ENCODE data around the gene TMPRSS9.

TMPRSS9 gene

DNA sequence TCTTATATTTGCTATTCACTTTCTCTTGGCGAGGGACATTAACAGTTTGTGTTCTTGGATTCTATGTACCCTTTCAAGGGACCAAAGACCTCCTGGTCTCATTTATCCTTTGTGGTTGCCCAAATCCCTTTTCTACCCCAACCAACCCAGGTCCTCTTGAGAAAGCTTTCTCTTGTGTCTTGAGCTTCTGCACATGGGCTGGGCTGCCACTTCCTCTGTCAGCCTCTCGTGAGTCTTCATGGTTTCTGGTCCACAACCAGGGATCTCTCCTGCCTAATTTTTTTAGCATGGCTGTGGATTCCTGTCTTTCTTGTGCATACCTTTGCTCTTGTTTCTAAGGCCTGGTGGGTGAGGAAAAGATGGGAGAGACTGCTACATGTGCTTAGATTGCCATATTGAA lies 52.4 kb downstream of the TMPRSS9 start (continued):
- TF ChIP-seq, protein P1, sequence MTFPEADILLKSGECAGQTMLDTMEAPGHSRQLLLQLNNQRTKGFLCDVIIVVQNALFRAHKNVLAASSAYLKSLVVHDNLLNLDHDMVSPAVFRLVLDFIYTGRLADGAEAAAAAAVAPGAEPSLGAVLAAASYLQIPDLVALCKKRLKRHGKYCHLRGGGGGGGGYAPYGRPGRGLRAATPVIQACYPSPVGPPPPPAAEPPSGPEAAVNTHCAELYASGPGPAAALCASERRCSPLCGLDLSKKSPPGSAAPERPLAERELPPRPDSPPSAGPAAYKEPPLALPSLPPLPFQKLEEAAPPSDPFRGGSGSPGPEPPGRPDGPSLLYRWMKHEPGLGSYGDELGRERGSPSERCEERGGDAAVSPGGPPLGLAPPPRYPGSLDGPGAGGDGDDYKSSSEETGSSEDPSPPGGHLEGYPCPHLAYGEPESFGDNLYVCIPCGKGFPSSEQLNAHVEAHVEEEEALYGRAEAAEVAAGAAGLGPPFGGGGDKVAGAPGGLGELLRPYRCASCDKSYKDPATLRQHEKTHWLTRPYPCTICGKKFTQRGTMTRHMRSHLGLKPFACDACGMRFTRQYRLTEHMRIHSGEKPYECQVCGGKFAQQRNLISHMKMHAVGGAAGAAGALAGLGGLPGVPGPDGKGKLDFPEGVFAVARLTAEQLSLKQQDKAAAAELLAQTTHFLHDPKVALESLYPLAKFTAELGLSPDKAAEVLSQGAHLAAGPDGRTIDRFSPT (tag by site-specific recombination; IDR thresholded peaks at IDR 0.05): no peak
- TF ChIP-seq, protein P2, sequence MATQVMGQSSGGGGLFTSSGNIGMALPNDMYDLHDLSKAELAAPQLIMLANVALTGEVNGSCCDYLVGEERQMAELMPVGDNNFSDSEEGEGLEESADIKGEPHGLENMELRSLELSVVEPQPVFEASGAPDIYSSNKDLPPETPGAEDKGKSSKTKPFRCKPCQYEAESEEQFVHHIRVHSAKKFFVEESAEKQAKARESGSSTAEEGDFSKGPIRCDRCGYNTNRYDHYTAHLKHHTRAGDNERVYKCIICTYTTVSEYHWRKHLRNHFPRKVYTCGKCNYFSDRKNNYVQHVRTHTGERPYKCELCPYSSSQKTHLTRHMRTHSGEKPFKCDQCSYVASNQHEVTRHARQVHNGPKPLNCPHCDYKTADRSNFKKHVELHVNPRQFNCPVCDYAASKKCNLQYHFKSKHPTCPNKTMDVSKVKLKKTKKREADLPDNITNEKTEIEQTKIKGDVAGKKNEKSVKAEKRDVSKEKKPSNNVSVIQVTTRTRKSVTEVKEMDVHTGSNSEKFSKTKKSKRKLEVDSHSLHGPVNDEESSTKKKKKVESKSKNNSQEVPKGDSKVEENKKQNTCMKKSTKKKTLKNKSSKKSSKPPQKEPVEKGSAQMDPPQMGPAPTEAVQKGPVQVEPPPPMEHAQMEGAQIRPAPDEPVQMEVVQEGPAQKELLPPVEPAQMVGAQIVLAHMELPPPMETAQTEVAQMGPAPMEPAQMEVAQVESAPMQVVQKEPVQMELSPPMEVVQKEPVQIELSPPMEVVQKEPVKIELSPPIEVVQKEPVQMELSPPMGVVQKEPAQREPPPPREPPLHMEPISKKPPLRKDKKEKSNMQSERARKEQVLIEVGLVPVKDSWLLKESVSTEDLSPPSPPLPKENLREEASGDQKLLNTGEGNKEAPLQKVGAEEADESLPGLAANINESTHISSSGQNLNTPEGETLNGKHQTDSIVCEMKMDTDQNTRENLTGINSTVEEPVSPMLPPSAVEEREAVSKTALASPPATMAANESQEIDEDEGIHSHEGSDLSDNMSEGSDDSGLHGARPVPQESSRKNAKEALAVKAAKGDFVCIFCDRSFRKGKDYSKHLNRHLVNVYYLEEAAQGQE (tag by site-specific recombination; IDR thresholded peaks at IDR 0.05): no peak
- TF ChIP-seq, protein P3, sequence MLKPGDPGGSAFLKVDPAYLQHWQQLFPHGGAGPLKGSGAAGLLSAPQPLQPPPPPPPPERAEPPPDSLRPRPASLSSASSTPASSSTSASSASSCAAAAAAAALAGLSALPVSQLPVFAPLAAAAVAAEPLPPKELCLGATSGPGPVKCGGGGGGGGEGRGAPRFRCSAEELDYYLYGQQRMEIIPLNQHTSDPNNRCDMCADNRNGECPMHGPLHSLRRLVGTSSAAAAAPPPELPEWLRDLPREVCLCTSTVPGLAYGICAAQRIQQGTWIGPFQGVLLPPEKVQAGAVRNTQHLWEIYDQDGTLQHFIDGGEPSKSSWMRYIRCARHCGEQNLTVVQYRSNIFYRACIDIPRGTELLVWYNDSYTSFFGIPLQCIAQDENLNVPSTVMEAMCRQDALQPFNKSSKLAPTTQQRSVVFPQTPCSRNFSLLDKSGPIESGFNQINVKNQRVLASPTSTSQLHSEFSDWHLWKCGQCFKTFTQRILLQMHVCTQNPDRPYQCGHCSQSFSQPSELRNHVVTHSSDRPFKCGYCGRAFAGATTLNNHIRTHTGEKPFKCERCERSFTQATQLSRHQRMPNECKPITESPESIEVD (tag by site-specific recombination; IDR thresholded peaks at IDR 0.05): no peak

DNA sequence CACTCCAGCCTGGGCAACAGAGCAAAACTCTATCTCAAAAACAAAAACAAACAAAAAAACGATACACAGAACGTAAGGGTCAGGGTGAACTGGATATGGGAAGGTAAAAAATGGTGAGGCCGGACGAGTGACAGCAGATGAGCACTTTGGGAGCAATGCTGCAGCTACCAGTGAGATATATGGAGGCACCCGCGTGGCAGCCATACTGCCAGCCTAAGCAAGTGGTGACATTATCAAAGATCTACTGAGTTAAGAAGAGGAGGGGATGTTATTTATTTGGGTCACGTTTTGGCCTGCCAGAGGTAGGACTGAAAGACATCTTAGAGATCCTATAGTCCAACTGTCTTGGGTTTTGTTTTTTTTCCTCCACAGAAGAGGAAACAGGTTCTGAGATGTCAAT lies 53.1 kb downstream of the TMPRSS9 start:
- ChIA-PET POLR2A (interaction anchor here (1.6 to 1.7 kb wide), 3 partner anchors 9 to 28 kb away, joined by 3 to 7 read pairs (median 4); partner anchors contain the start of gene TIMM13), CTCF (no interaction called here)
- no peaks in the 10 kb centered on the region for H3K9me3 ChIP-seq (ENCODE audit: control insufficient read depth, insufficient read depth, low read depth, low read length)
- no peaks in the 10 kb centered on the region for H3K4me1 ChIP-seq (ENCODE audit: control insufficient read depth, insufficient read depth, low read length)
- no peak overlapping the region for H3K4me3 ChIP-seq (ENCODE audit: low read depth, low read length)
- no peak overlapping the region for H3K27ac ChIP-seq (ENCODE audit: extremely low read depth, low read depth, low read length)
- peaks cover 0 to 11% of the 10 kb centered on the region in 2 experiments; a peak in 2 of 3 replicates for H3K36me3 ChIP-seq (ENCODE audit: control insufficient read depth in 2 of 2, insufficient read depth in 1 of 2, low read length in 2 of 2)
- TF ChIP-seq, protein P4, sequence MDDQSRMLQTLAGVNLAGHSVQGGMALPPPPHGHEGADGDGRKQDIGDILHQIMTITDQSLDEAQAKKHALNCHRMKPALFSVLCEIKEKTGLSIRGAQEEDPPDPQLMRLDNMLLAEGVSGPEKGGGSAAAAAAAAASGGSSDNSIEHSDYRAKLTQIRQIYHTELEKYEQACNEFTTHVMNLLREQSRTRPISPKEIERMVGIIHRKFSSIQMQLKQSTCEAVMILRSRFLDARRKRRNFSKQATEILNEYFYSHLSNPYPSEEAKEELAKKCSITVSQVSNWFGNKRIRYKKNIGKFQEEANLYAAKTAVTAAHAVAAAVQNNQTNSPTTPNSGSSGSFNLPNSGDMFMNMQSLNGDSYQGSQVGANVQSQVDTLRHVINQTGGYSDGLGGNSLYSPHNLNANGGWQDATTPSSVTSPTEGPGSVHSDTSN (CRISPR knock-in tag; IDR thresholded peaks at IDR 0.05): no peak
- TF ChIP-seq ZNF24 (tag by site-specific recombination; IDR thresholded peaks at IDR 0.05): no peak
- no peak for TF ChIP-seq ZNF776 (tag by site-specific recombination; IDR thresholded peaks at IDR 0.05; ENCODE audit: borderline replicate concordance)
- TF ChIP-seq SP2 (tag by site-specific recombination; IDR thresholded peaks at IDR 0.05): no peak
- TF ChIP-seq ZFHX2 (tag by site-specific recombination; conservative IDR thresholded peaks at IDR 0.05): no peak
- TF ChIP-seq, protein P5, sequence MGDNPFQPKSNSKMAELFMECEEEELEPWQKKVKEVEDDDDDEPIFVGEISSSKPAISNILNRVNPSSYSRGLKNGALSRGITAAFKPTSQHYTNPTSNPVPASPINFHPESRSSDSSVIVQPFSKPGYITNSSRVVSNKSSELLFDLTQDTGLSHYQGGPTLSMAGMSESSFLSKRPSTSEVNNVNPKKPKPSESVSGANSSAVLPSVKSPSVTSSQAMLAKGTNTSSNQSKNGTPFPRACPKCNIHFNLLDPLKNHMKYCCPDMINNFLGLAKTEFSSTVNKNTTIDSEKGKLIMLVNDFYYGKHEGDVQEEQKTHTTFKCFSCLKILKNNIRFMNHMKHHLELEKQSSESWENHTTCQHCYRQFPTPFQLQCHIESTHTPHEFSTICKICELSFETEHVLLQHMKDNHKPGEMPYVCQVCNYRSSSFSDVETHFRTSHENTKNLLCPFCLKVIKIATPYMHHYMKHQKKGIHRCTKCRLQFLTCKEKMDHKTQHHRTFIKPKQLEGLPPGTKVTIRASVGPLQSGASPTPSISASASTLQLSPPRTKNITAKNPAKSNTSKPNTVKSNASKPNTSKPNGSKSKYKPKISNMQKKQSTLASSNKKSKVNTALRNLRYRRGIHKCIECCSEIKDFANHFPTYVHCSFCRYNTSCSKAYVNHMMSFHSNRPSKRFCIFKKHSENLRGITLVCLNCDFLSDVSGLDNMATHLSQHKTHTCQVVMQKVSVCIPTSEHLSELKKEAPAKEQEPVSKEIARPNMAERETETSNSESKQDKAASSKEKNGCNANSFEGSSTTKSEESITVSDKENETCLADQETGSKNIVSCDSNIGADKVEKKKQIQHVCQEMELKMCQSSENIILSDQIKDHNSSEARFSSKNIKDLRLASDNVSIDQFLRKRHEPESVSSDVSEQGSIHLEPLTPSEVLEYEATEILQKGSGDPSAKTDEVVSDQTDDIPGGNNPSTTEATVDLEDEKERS (tag by site-specific recombination; IDR thresholded peaks at IDR 0.05): peak; percentile 94
- TF ChIP-seq ZFP69B (tag by site-specific recombination; IDR thresholded peaks at IDR 0.05): no peak
- TF ChIP-seq, protein P6, sequence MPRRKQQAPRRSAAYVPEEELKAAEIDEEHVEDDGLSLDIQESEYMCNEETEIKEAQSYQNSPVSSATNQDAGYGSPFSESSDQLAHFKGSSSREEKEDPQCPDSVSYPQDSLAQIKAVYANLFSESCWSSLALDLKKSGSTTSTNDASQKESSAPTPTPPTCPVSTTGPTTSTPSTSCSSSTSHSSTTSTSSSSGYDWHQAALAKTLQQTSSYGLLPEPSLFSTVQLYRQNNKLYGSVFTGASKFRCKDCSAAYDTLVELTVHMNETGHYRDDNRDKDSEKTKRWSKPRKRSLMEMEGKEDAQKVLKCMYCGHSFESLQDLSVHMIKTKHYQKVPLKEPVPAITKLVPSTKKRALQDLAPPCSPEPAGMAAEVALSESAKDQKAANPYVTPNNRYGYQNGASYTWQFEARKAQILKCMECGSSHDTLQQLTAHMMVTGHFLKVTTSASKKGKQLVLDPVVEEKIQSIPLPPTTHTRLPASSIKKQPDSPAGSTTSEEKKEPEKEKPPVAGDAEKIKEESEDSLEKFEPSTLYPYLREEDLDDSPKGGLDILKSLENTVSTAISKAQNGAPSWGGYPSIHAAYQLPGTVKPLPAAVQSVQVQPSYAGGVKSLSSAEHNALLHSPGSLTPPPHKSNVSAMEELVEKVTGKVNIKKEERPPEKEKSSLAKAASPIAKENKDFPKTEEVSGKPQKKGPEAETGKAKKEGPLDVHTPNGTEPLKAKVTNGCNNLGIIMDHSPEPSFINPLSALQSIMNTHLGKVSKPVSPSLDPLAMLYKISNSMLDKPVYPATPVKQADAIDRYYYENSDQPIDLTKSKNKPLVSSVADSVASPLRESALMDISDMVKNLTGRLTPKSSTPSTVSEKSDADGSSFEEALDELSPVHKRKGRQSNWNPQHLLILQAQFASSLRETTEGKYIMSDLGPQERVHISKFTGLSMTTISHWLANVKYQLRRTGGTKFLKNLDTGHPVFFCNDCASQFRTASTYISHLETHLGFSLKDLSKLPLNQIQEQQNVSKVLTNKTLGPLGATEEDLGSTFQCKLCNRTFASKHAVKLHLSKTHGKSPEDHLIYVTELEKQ (tag by site-specific recombination; IDR thresholded peaks at IDR 0.05; ENCODE audit: borderline replicate concordance): no peak
- TF ChIP-seq, protein P7, sequence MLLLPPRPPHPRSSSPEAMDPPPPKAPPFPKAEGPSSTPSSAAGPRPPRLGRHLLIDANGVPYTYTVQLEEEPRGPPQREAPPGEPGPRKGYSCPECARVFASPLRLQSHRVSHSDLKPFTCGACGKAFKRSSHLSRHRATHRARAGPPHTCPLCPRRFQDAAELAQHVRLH (tag by site-specific recombination; IDR thresholded peaks at IDR 0.05): peak; percentile 63; the same call in 1 of the 2 replicates
- TF ChIP-seq, protein P8, sequence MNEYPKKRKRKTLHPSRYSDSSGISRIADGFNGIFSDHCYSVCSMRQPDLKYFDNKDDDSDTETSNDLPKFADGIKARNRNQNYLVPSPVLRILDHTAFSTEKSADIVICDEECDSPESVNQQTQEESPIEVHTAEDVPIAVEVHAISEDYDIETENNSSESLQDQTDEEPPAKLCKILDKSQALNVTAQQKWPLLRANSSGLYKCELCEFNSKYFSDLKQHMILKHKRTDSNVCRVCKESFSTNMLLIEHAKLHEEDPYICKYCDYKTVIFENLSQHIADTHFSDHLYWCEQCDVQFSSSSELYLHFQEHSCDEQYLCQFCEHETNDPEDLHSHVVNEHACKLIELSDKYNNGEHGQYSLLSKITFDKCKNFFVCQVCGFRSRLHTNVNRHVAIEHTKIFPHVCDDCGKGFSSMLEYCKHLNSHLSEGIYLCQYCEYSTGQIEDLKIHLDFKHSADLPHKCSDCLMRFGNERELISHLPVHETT (tag by site-specific recombination; IDR thresholded peaks at IDR 0.05): 0 out of 2 replicates have a peak, but pooled peaks have one; percentile 22
- no peak for TF ChIP-seq ZNF530 (tag by site-specific recombination; IDR thresholded peaks at IDR 0.05; ENCODE audit: low read depth)
- TF ChIP-seq ZNF266 (tag by site-specific recombination; IDR thresholded peaks at IDR 0.05; ENCODE audit: low read depth): no peak
- no peak for TF ChIP-seq IKZF3 (tag by site-specific recombination; IDR thresholded peaks at IDR 0.05)
- no peak for TF ChIP-seq ZNF223 (tag by site-specific recombination; IDR thresholded peaks at IDR 0.05)

Measured in HEK293 (cell line).